Activated CD4-positive, CD25-positive, alpha-beta regulatory T cell treated with anti-CD3 and anti-CD28 coated beads, Interleukin-2, amount 50 U/mL, for 16 hours (primary cell): ENCODE results near the gene PA2G4.

Experiments
- DNase-seq: peaks from one replicate; pipeline ENCODE4 v3.0.0-alpha.2; 2020; ENCODE audit warnings: low read depth, low spot score

The PA2G4 gene

GRCh38 chr12:56124133-56124532 is 19.8 kb downstream of the PA2G4 start:
- no peak for DNase-seq

- no peak for DNase-seq
Measured at GRCh38 chr12:56126732-56127239, 22.4 kb downstream of the PA2G4 start.

- DNase-seq, result no peak
Measured at GRCh38 chr12:56127485-56127887, 23.1 kb downstream of the PA2G4 start.

GRCh38 chr12:56127888-56128669 is 23.7 kb downstream of the PA2G4 start, which contains the start of gene ESYT1:
TSS of gene ESYT1 (plus strand) at chr12:56128267. CDS start at chr12:56128320, 53 bp downstream.
- peak; percentile 97 for DNase-seq

- DNase-seq, result no peak
Measured at GRCh38 chr12:56128670-56129205, 24.4 kb downstream of the PA2G4 start.

- peak; percentile 43 for DNase-seq
Measured at GRCh38 chr12:56129206-56129941, 25.0 kb downstream of the PA2G4 start.

GRCh38 chr12:56129942-56130495 is 25.7 kb downstream of the PA2G4 start:
- DNase-seq, result no peak

- no peak for DNase-seq
Measured at GRCh38 chr12:56130876-56131275, 26.5 kb downstream of the PA2G4 start.

GRCh38 chr12:56134897-56135296 is 30.5 kb downstream of the PA2G4 start:
- DNase-seq, result no peak

GRCh38 chr12:56137853-56138571 is 33.7 kb downstream of the PA2G4 start:
- DNase-seq, result no peak

GRCh38 chr12:56141946-56142784 is 37.8 kb downstream of the PA2G4 start:
- no peak for DNase-seq

- no peak for DNase-seq
Measured at GRCh38 chr12:56143217-56143616, 38.9 kb downstream of the PA2G4 start.

GRCh38 chr12:56143870-56144269 is 39.5 kb downstream of the PA2G4 start:
- DNase-seq, result no peak

GRCh38 chr12:56145217-56145616 is 40.9 kb downstream of the PA2G4 start:
- DNase-seq, result no peak

- DNase-seq, result no peak
Measured at GRCh38 chr12:56146492-56147460, 42.4 kb downstream of the PA2G4 start.

GRCh38 chr12:56150563-56150962 is 46.2 kb downstream of the PA2G4 start:
- no peak for DNase-seq

GRCh38 chr12:56151672-56152131 is 47.3 kb downstream of the PA2G4 start:
- DNase-seq, result peak; percentile 44

- DNase-seq, result peak; percentile 90
Measured at GRCh38 chr12:56152132-56152755, 47.9 kb downstream of the PA2G4 start, which contains the start of gene MYL6B. TSS of gene MYL6B (plus strand) at chr12:56152587. CDS start at chr12:56153919, 1,332 bp downstream.
